ENCODE measurements around the gene ADO. TPM values are rescaled to one million over a fixed set of nuclear protein-coding genes. Genes with fewer than 3 reads are reported as not detected.

Gene ADO
- total and polyA plus RNA-seq, 2 of the 4 experiments (the other 2 are of a cell fraction) = 8.0 to 8.1 TPM

GRCh38 chr10:62817121-62817765 lies 12.7 kb downstream of the ADO start:
- peak overlapping the region; percentile 23 for H2AK9ac ChIP-seq (replicated peaks; ENCODE audit: low read depth, low read length, poor library complexity)
- BruUV-seq (replicated peaks) = TSS peak; percentile 73
- H4K5ac ChIP-seq (ENCODE audit: low read depth, low read length) = no peak overlapping the region
- intact Hi-C loops (cut with micrococcal nuclease) = loop anchor here (5.0 kb wide), 2 partner anchors 265 to 550 kb away; partner anchors contain the start of gene RTKN2
- no peaks in the 10 kb centered on the region for H3K9me3 ChIP-seq (ENCODE audit: control insufficient read depth, insufficient read depth, low read length)
- H3K9ac ChIP-seq (ENCODE audit: low read depth, low read length) = peak overlapping the region; percentile 38; the same call in 1 of the 2 replicates
- H3K36me3 ChIP-seq (ENCODE audit: control insufficient read depth, insufficient read depth, low read length) = no peaks in the 10 kb centered on the region
- H2BK5ac ChIP-seq (ENCODE audit: low read depth, low read length, poor library complexity, severe bottlenecking) = no peak overlapping the region
- peak; percentile 15 for ATAC-seq (ENCODE audit: low read depth)
- H4K91ac ChIP-seq (ENCODE audit: insufficient read depth, low read depth, low read length) = no peak overlapping the region
- H3K14ac ChIP-seq (replicated peaks; ENCODE audit: low read depth, low read length) = no peak overlapping the region
- no peak overlapping the region for H2BK120ac ChIP-seq (ENCODE audit: low read depth, low read length)
- peak; percentile 28 for DNase-seq
- H3K23ac ChIP-seq (ENCODE audit: low read depth, low read length) = peak overlapping the region; percentile 33; the same call in 1 of the 2 replicates
- H4K20me1 ChIP-seq (ENCODE audit: insufficient read depth, low read length) = peaks cover 14% of the 10 kb centered on the region
- no peak overlapping the region for H2BK15ac ChIP-seq (ENCODE audit: low read depth, low read length)
- WGBS, 2 experiments (ENCODE audit: extremely low coverage in 2 of 2, insufficient read length in 1 of 2) = 2% methylated on average over 23 of the region's 49 CpGs; no CpG with 5 or more reads in 1 of the 2 experiments
- no peak for TF ChIP-seq RFX5 (IDR thresholded peaks at IDR 0.05; ENCODE audit: low read depth, low read length)
- TF ChIP-seq MAFK (IDR thresholded peaks at IDR 0.05; ENCODE audit: low read depth, low read length) = no peak
- TF ChIP-seq SMC3 (IDR thresholded peaks at IDR 0.05; ENCODE audit: low read depth, low read length) = 0 out of 2 replicates have a peak, but pooled peaks have one; percentile 8
- TF ChIP-seq BHLHE40 (IDR thresholded peaks at IDR 0.05; ENCODE audit: low read depth, low read length) = no peak
- no peak for TF ChIP-seq RAD21 (IDR thresholded peaks at IDR 0.05; ENCODE audit: low read length)
- TF ChIP-seq USF2 (IDR thresholded peaks at IDR 0.05; ENCODE audit: low read depth, low read length) = no peak
- no peak for TF ChIP-seq FOS (IDR thresholded peaks at IDR 0.05; ENCODE audit: low read depth, low read length)
- peak; percentile 23; the same call in 1 of the 2 replicates for TF ChIP-seq POLR2A (IDR thresholded peaks at IDR 0.05; ENCODE audit: low read depth, low read length)
- no peak for TF ChIP-seq NFE2L2 (IDR thresholded peaks at IDR 0.05; ENCODE audit: low read depth, low read length)
- dilution Hi-C loops (cut with HindIII; ENCODE audit: low sequenced_read_pairs, unreplicated experiment) = no loop called here
- in situ Hi-C loops (cut with MboI; ENCODE audit: low sequenced_read_pairs) = loop anchor here (10.0 to 25.0 kb wide), 3 partner anchors 338 to 780 kb away; partner anchors contain the start of gene RTKN2
- H4K8ac ChIP-seq (ENCODE audit: low read depth in 2 of 2, low read length in 2 of 2) = peak overlapping the region in 1 of 2 experiments; percentile 11; a peak in 1 of 4 replicates
- H2AK5ac ChIP-seq (ENCODE audit: low read depth, low read length) = no peak overlapping the region
- peak overlapping the region; percentile 73 for H3K4me3 ChIP-seq (ENCODE audit: insufficient read depth, low read depth, low read length)
- no peak overlapping the region; the same call in 1 of the 2 replicates for H3K27ac ChIP-seq (ENCODE audit: insufficient read depth, low read length)
- H2AFZ ChIP-seq (replicated peaks; ENCODE audit: low read length, poor library complexity) = peak overlapping the region; percentile 92
- H3K27me3 ChIP-seq (ENCODE audit: control insufficient read depth, insufficient read depth, low read length) = peaks cover 50% of the 10 kb centered on the region
- no peaks in the 10 kb centered on the region for H3K79me1 ChIP-seq (ENCODE audit: low read depth in 1 of 2, low read length in 2 of 2)
- H3K9me1 ChIP-seq (ENCODE audit: insufficient read depth, low read length) = no peaks in the 10 kb centered on the region
- H2BK20ac ChIP-seq (ENCODE audit: low read depth, low read length) = no peak overlapping the region
- H3K56ac ChIP-seq (ENCODE audit: extremely low read depth, insufficient read depth, low read length) = no peak overlapping the region
- ChIA-PET POLR2A (ENCODE audit: unreplicated experiment) (interaction anchor here (0.6 kb wide), 2 partner anchors 209 to 566 kb away, joined by 4 to 9 read pairs; no protein-coding TSS in a partner anchor), CTCF (interaction anchor here (0.8 to 2.6 kb wide), 8 partner anchors 13 to 380 kb away, joined by 3 to 18 read pairs (median 3); partner anchors contain the start of gene ADO)
- peaks cover 7% of the 10 kb centered on the region; the same call in 1 of the 2 replicates for H3K4me1 ChIP-seq (ENCODE audit: control insufficient read depth, insufficient read depth, low read length)
- no peak overlapping the region for H3K4ac ChIP-seq (ENCODE audit: low read depth, low read length)
- peak overlapping the region; percentile 87 for H3K4me2 ChIP-seq (ENCODE audit: low read depth, low read length)
- no peak overlapping the region; the same call in 1 of the 2 replicates for H3K18ac ChIP-seq (ENCODE audit: low read depth, low read length)

Data from IMR-90 (cell line).